Measurements from ENCODE around the gene ASTN2.

ASTN2 gene

DNA sequence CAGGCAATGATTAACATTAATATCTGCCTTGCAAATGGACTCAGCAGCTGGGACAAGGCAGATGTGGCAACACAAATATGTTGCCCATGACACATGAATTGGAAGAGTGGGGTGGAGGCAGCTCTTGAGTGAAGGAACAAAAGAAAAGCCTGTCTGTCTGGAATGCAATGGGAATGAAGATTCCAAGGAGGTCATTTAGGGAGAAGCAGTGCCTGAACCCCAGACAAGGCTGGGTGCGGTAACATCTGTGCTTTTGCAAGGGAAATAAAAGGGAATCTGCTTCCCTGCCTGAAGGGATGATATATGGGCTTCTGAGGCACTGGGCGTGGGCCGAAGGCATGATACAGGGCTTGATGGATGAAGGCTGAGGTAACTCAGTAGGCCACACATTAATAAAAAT is 821.9 kb downstream of the ASTN2 start:
- Histone ChIP-seq H3K4me3 (ENCODE audit: low read depth, low read length) (no peak overlapping the region), H3K9me3 (ENCODE audit: severe bottlenecking) (peaks cover 10% of the 10 kb centered on the region), H3K27ac (no peak overlapping the region), H3K27me3 (ENCODE audit: insufficient read depth, low read depth, severe bottlenecking) (no peaks in the 10 kb centered on the region), H3K36me3 (peaks cover 20% of the 10 kb centered on the region)
- no peak for DNase-seq
- TF ChIP-seq, protein P1, sequence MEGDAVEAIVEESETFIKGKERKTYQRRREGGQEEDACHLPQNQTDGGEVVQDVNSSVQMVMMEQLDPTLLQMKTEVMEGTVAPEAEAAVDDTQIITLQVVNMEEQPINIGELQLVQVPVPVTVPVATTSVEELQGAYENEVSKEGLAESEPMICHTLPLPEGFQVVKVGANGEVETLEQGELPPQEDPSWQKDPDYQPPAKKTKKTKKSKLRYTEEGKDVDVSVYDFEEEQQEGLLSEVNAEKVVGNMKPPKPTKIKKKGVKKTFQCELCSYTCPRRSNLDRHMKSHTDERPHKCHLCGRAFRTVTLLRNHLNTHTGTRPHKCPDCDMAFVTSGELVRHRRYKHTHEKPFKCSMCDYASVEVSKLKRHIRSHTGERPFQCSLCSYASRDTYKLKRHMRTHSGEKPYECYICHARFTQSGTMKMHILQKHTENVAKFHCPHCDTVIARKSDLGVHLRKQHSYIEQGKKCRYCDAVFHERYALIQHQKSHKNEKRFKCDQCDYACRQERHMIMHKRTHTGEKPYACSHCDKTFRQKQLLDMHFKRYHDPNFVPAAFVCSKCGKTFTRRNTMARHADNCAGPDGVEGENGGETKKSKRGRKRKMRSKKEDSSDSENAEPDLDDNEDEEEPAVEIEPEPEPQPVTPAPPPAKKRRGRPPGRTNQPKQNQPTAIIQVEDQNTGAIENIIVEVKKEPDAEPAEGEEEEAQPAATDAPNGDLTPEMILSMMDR (IDR thresholded peaks at IDR 0.05; ENCODE audit: low read depth, low read length) = no peak

GRCh38 chr9:116589392-116590354 is 825.2 kb downstream of the ASTN2 start:
- TF ChIP-seq, protein P1 (IDR thresholded peaks at IDR 0.05; ENCODE audit: low read depth, low read length) = peak; percentile 87
- no peaks in the 10 kb centered on the region for H3K27me3 ChIP-seq (ENCODE audit: insufficient read depth, low read depth, severe bottlenecking)
- peaks cover 7% of the 10 kb centered on the region for H3K36me3 ChIP-seq
- peak; percentile 63 for DNase-seq
- peaks cover 10% of the 10 kb centered on the region for H3K9me3 ChIP-seq (ENCODE audit: severe bottlenecking)
- H3K27ac ChIP-seq = no peak overlapping the region
- no peak overlapping the region for H3K4me3 ChIP-seq (ENCODE audit: low read depth, low read length)

DNA sequence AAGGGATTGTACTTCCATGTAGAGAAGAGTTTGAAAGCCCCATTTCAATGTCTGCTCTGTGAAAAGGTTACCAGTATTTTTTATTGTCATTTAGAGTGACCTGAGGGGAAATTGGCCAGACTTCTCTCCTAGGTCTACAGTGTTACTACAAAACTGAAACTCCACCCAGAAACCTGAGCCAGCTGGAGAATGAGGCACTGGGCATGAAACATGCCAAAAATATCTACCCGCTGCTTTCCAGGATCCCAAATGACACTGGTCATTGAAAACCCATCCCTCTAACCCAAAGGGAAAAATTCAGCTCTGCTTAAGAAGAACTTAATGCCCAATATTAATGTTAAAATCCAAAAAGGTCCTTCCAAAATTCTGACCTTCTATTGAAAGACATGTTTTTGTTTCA is 826.9 kb downstream of the ASTN2 start:
- TF ChIP-seq, protein P1 (IDR thresholded peaks at IDR 0.05; ENCODE audit: low read depth, low read length) = no peak
- peaks cover 10% of the 10 kb centered on the region for H3K9me3 ChIP-seq (ENCODE audit: severe bottlenecking)
- H3K27me3 ChIP-seq (ENCODE audit: insufficient read depth, low read depth, severe bottlenecking) = no peaks in the 10 kb centered on the region
- peaks cover 7% of the 10 kb centered on the region for H3K36me3 ChIP-seq
- H3K4me3 ChIP-seq (ENCODE audit: low read depth, low read length) = no peak overlapping the region
- no peak for DNase-seq
- H3K27ac ChIP-seq = no peak overlapping the region

GRCh38 chr9:116585896-116586295 is 829.0 kb downstream of the ASTN2 start:
- Histone ChIP-seq H3K27me3 (ENCODE audit: insufficient read depth, low read depth, severe bottlenecking) (no peaks in the 10 kb centered on the region), H3K36me3 (peaks cover 7% of the 10 kb centered on the region), H3K9me3 (ENCODE audit: severe bottlenecking) (peaks cover 10% of the 10 kb centered on the region), H3K27ac (no peak overlapping the region), H3K4me3 (ENCODE audit: low read depth, low read length) (no peak overlapping the region)
- no peak for DNase-seq
- TF ChIP-seq, protein P1 (IDR thresholded peaks at IDR 0.05; ENCODE audit: low read depth, low read length) = no peak

DNA sequence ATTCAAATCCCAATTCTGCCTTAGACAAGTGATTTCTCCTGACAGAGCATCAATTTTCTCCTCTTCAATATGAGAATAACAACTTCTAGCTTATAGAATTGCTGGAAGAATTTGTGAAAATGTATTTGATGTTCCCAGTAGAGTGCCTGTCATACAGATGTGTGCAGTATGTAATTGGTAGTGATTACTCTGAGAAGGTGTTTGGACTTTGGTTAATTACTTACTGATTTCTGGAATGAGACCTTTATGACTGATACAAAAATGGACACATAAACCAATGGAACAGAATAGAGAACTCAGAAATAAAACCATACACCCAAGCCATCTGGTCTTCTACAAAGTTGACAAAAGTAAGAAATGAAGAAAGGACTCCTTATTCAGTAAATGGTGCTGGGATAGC is 829.7 kb downstream of the ASTN2 start:
- Histone ChIP-seq H3K9me3 (ENCODE audit: severe bottlenecking) (peaks cover 10% of the 10 kb centered on the region), H3K27ac (no peak overlapping the region), H3K36me3 (peaks cover 7% of the 10 kb centered on the region), H3K4me3 (ENCODE audit: low read depth, low read length) (no peak overlapping the region), H3K27me3 (ENCODE audit: insufficient read depth, low read depth, severe bottlenecking) (no peaks in the 10 kb centered on the region)
- no peak for DNase-seq
- TF ChIP-seq, protein P1 (IDR thresholded peaks at IDR 0.05; ENCODE audit: low read depth, low read length) = no peak
